DND-41 (cell line): ENCODE data around the gene CMYA5.
"Not testable (repeated sequence)": the region's sequence is repeated elsewhere in the genome, so short reads cannot be mapped to it uniquely, and the experiment has no call there.

Source experiments
- ATAC-seq: fragments of 200-7000 bp; cut with Tn5 transposase; 3 replicates; pipeline ENCODE4 v1.9.1; 2021; ENCODE audit warnings: low read depth; ENCODE audit not compliant: insufficient read depth
- DNase-seq: peaks from one replicate; pipeline ENCODE4 v3.0.0-alpha.2; 2020
- H2AFZ ChIP-seq: 2 replicates; pipeline ENCODE4 v1.6.0; 2012; ENCODE audit warnings: low read depth, low read length
- H3K27ac ChIP-seq: 2 replicates; pipeline ENCODE4 v1.5.1; 2012; ENCODE audit warnings: low read length, inconsistent platforms
- H3K27me3 ChIP-seq: fragments of 200-600 bp; sonication (generic); 2 replicates; pipeline ENCODE4 v1.6.0; 2012; ENCODE audit warnings: low read length, mild to moderate bottlenecking, inconsistent platforms; ENCODE audit not compliant: insufficient read depth, poor library complexity
- H3K36me3 ChIP-seq: 2 replicates; pipeline ENCODE4 v1.5.1; 2012; ENCODE audit warnings: low read length, inconsistent platforms; ENCODE audit not compliant: insufficient read depth
- H3K4me1 ChIP-seq: 2 replicates; pipeline ENCODE4 v1.5.1; 2012; ENCODE audit warnings: mild to moderate bottlenecking, low read length; ENCODE audit not compliant: insufficient read depth
- H3K4me2 ChIP-seq: 2 replicates; pipeline ENCODE4 v1.6.0; 2012; ENCODE audit warnings: mild to moderate bottlenecking, moderate library complexity, low read length, inconsistent platforms; ENCODE audit not compliant: insufficient read depth
- H3K4me3 ChIP-seq, 2 experiments: fragments of 200-600 bp in 1 of 2; shearing (Covaris generic) in 1 of 2; 2 replicates each; pipeline ENCODE4 v1.5.1; 2012 to 2016; ENCODE audit warnings: inconsistent platforms in 2 of 2, low read length in 2 of 2, mild to moderate bottlenecking in 2 of 2, low read depth in 1 of 2, moderate library complexity in 1 of 2
- H3K79me2 ChIP-seq: 2 replicates; pipeline ENCODE4 v1.6.0; 2012; ENCODE audit warnings: low read length, inconsistent platforms; ENCODE audit not compliant: insufficient read depth
- H3K9ac ChIP-seq: 2 replicates; pipeline ENCODE4 v1.6.0; 2012; ENCODE audit warnings: low read depth, mild to moderate bottlenecking, inconsistent platforms, low read length, moderate library complexity
- H3K9me3 ChIP-seq: 2 replicates; pipeline ENCODE4 v1.5.1; 2012; ENCODE audit warnings: low read length, moderate library complexity, mild to moderate bottlenecking, inconsistent platforms; ENCODE audit not compliant: insufficient read depth, severe bottlenecking
- H4K20me1 ChIP-seq: 2 replicates; pipeline ENCODE4 v1.6.0; 2012; ENCODE audit warnings: low read length; ENCODE audit not compliant: insufficient read depth
- EZH2 ChIP-seq: IDR thresholded peaks from 3 replicates; pipeline ENCODE4 v1.6.1; 2012; ENCODE audit warnings: borderline replicate concordance, low read depth, mild to moderate bottlenecking, moderate library complexity, low read length, inconsistent platforms; ENCODE audit not compliant: severe bottlenecking
- TF ChIP-seq, protein P1 (sequence below): IDR thresholded peaks from 2 replicates; pipeline ENCODE4 v1.5.1; 2012; ENCODE audit warnings: borderline replicate concordance, low read length, moderate library complexity, mild to moderate bottlenecking; ENCODE audit not compliant: poor library complexity, severe bottlenecking; ENCODE audit errors: extremely low read depth

The CMYA5 gene

DNA sequence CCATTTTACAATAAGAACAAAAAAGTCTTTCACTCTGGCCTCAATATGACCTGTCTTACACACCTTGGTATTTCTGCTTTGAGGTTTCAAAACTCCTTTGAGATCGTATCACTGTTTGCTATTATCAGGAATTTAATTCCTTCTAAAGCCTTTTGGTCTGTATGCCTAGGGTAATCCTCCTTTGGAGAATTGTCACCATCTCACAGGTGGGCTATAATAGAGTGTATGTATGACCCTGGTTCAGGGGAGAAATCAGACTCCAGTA, 13.7 kb downstream of the CMYA5 start:
- H3K36me3 ChIP-seq: no peaks in the 10 kb centered on the region
- ATAC-seq (no peak), DNase-seq (no peak)
- H3K79me2 ChIP-seq: no peaks in the 10 kb centered on the region
- no peaks in the 10 kb centered on the region for H3K4me1 ChIP-seq
- no peak overlapping the region for H3K27ac ChIP-seq
- no peak overlapping the region for H3K9ac ChIP-seq
- TF ChIP-seq, protein P1, sequence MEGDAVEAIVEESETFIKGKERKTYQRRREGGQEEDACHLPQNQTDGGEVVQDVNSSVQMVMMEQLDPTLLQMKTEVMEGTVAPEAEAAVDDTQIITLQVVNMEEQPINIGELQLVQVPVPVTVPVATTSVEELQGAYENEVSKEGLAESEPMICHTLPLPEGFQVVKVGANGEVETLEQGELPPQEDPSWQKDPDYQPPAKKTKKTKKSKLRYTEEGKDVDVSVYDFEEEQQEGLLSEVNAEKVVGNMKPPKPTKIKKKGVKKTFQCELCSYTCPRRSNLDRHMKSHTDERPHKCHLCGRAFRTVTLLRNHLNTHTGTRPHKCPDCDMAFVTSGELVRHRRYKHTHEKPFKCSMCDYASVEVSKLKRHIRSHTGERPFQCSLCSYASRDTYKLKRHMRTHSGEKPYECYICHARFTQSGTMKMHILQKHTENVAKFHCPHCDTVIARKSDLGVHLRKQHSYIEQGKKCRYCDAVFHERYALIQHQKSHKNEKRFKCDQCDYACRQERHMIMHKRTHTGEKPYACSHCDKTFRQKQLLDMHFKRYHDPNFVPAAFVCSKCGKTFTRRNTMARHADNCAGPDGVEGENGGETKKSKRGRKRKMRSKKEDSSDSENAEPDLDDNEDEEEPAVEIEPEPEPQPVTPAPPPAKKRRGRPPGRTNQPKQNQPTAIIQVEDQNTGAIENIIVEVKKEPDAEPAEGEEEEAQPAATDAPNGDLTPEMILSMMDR: no peak
- no peak for TF ChIP-seq EZH2
- H3K27me3 ChIP-seq: no peaks in the 10 kb centered on the region
- H3K4me3 ChIP-seq: no peak overlapping the region
- peaks cover 14% of the 10 kb centered on the region for H3K9me3 ChIP-seq
- H3K4me2 ChIP-seq: no peak overlapping the region
- no peaks in the 10 kb centered on the region for H4K20me1 ChIP-seq
- no peak overlapping the region for H2AFZ ChIP-seq

DNA sequence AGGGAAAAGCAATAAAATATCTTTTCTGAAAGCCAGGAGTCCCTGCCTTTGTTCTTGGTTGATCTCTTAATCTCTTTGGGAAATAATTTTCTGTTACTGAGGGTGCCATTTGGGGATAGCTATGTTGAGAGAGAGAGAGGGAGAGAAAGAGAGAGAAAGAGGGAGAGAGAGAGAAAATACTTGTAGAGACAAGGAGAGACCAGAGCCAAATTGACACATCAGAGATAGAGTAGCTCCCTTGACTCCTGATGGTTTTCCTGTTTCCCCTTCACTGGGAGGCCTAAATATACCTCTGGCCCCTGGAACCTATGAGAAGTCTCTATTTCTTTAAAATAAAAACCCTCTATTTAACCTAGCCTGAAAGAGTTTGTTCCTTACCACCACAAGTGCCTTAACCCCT, 14.9 kb downstream of the CMYA5 start:
- no peak overlapping the region for H3K4me2 ChIP-seq
- H3K36me3 ChIP-seq: no peaks in the 10 kb centered on the region
- H2AFZ ChIP-seq: no peak overlapping the region
- DNase-seq (no peak), ATAC-seq (no peak)
- H4K20me1 ChIP-seq: no peaks in the 10 kb centered on the region
- no peak overlapping the region for H3K9ac ChIP-seq
- H3K79me2 ChIP-seq: no peaks in the 10 kb centered on the region
- H3K9me3 ChIP-seq: peaks cover 14% of the 10 kb centered on the region
- TF ChIP-seq, protein P1: no peak
- TF ChIP-seq EZH2: no peak
- H3K27ac ChIP-seq: no peak overlapping the region
- no peaks in the 10 kb centered on the region for H3K27me3 ChIP-seq
- no peak overlapping the region for H3K4me3 ChIP-seq
- H3K4me1 ChIP-seq: no peaks in the 10 kb centered on the region

DNA sequence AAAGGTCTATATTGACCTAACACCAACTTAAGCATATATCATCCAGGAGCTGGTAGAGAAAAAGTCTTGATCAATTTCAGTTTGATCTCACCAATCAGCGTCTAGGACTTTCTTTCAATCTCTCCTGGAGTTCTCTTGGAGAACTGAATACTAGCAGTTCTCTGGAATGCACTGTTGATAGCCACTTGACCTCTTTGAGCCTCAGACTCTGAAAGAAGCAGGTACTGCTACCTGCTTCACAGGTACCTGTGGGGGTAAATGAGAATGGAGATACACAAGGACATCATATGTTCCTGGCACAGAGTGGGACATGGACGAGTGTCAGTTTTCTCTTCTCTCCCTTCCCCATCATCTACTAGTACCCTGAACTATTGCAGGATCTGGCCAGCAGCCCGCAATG, 16.0 kb downstream of the CMYA5 start:
- no peaks in the 10 kb centered on the region for H3K4me1 ChIP-seq
- no peak for TF ChIP-seq EZH2
- TF ChIP-seq, protein P1: no peak
- H3K27ac ChIP-seq: no peak overlapping the region
- H3K79me2 ChIP-seq: no peaks in the 10 kb centered on the region
- H3K27me3 ChIP-seq: no peaks in the 10 kb centered on the region
- ATAC-seq (no peak), DNase-seq (no peak)
- no peak overlapping the region for H2AFZ ChIP-seq
- H3K4me2 ChIP-seq: no peak overlapping the region
- H3K4me3 ChIP-seq: no peak overlapping the region
- H3K36me3 ChIP-seq: no peaks in the 10 kb centered on the region
- peaks cover 14% of the 10 kb centered on the region for H3K9me3 ChIP-seq
- H4K20me1 ChIP-seq: no peaks in the 10 kb centered on the region
- no peak overlapping the region for H3K9ac ChIP-seq

DNA sequence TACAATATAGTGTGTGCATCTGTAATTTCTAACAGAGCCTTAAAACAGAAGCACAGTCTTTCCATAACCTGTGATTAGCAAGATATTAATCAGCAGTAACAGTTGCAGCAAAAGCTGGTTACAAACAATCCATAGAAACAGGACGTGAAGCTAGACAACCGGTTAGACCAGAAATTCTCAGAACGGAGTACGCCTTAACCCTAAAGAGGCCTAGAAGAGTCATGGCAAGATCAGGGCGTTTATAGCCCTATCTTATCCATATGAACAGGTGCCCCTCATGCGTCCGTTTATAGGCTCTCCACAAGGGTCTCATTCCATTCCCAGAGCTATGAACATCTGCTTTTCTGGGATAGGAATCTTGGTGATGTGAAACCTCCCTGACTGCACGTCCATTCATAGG, 16.7 kb downstream of the CMYA5 start:
- H3K9ac ChIP-seq, H3K27me3 ChIP-seq: not testable (repeated sequence)

More for the DNA sequence above, 16.7 kb downstream of the CMYA5 start:
- H3K79me2 ChIP-seq, H4K20me1 ChIP-seq, H3K4me3 ChIP-seq, H3K4me2 ChIP-seq, H3K27ac ChIP-seq, H3K36me3 ChIP-seq, DNase-seq, ATAC-seq, H2AFZ ChIP-seq, H3K4me1 ChIP-seq: not testable (repeated sequence)
- peaks cover 14% of the 10 kb centered on the region for H3K9me3 ChIP-seq
